RWPE1 (cell line): ENCODE measurements around the gene VTI1A.
"Not testable (repeated sequence)": the region's sequence is repeated elsewhere in the genome, so short reads cannot be mapped to it uniquely, and the experiment has no call there.

Experiments
- CTCF ChIA-PET: fragments of 350-600 bp; sonication (Branson Sonifier 250); formaldehyde crosslinking; extraction: SDS; loops from one replicate; lab custom pipeline; 2021; lab: Yijun Ruan, JAX
- POLR2A ChIA-PET: fragments of 400-600 bp; formaldehyde crosslinking; extraction: SDS; loops from one replicate; lab custom pipeline; 2020; ENCODE audit warnings: antibody characterized with exemption; ENCODE audit not compliant: low non-redundant PET; lab: Yijun Ruan, JAX
- DNase-seq: peaks from one replicate; pipeline ENCODE4 v3.0.0; 2012; ENCODE audit warnings: low spot score
- H3K27ac ChIP-seq: fragments of 450-650 bp; 2 replicates; pipeline ENCODE4 v1.5.1; 2017
- TF ChIP-seq, protein P1 (sequence below): fragments of 450-650 bp; conservative IDR thresholded peaks from 2 replicates; pipeline ENCODE4 v1.5.1; 2017; ENCODE audit warnings: low read depth, mild to moderate bottlenecking

VTI1A gene

DNA sequence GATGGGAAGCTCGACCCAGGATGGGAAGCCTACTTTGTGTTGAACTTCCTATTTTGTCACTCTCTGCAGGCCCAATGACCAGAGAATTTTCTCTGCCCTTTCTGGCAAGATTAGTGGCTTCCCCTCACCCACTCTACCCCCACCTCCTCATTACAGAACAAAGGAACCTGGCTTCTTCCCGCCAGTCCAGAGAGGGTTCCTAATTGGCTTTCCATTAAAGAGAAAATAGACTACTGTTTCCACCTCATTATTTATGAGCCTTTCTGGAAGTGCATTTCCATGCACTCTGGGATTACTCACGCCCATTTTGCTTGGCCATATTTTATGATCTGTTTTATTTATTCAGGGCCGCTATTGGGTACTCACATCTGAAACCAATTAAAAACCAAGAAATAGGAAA is 408.1 kb downstream of the VTI1A start:
- POLR2A ChIA-PET = no interaction called here

GRCh38 chr10:112857493-112857892 is 410.5 kb downstream of the VTI1A start:
- no peak overlapping the region for H3K27ac ChIP-seq
- no peak for DNase-seq
- ChIA-PET POLR2A (no interaction called here), CTCF (no interaction called here)
- TF ChIP-seq, protein P1, sequence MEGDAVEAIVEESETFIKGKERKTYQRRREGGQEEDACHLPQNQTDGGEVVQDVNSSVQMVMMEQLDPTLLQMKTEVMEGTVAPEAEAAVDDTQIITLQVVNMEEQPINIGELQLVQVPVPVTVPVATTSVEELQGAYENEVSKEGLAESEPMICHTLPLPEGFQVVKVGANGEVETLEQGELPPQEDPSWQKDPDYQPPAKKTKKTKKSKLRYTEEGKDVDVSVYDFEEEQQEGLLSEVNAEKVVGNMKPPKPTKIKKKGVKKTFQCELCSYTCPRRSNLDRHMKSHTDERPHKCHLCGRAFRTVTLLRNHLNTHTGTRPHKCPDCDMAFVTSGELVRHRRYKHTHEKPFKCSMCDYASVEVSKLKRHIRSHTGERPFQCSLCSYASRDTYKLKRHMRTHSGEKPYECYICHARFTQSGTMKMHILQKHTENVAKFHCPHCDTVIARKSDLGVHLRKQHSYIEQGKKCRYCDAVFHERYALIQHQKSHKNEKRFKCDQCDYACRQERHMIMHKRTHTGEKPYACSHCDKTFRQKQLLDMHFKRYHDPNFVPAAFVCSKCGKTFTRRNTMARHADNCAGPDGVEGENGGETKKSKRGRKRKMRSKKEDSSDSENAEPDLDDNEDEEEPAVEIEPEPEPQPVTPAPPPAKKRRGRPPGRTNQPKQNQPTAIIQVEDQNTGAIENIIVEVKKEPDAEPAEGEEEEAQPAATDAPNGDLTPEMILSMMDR = no peak

More for the DNA sequence above, 408.1 kb downstream of the VTI1A start:
- TF ChIP-seq, protein P1 = no peak
- no peak overlapping the region for H3K27ac ChIP-seq
- no peak for DNase-seq
- CTCF ChIA-PET = no interaction called here

DNA sequence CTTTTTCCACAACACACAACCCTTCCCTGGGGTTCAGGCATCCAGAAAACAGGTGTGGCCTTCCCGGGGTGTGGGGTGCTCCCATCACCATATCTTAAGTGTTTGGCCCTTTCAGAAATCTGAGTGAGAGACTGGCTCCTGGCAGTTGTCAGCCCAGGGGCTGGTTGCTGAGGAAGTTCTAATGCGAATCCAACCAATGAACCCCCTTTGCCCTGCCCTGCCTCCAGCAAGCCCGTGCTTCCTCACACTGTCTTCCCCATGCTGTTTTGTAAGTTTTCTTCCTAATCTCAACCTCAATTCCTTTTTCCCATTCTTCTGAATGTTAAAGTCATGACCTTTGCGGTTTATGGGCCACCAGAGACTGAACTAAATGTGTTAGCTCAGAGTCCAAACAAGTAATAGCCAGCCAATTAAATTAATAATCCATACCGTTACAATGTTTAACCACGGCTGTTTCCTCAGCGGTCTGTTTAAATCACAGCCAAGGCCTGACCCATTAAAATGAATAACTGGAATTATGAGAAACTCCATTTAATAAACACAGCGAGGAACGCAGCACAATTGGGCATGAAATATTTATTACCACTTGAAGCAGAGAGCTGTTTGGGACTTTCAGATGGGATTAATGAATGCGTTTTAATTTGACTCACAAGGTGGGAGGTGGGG is 412.1 kb downstream of the VTI1A start:
- H3K27ac ChIP-seq = no peak overlapping the region
- POLR2A ChIA-PET = interaction anchor here (0.6 kb wide), 1 partner anchor 201 kb away, joined by 3 read pairs; no protein-coding TSS in a partner anchor
- no peak for DNase-seq
- TF ChIP-seq, protein P1 = no peak
- CTCF ChIA-PET = no interaction called here

- ChIA-PET POLR2A (no interaction called here), CTCF (no interaction called here)
- TF ChIP-seq, protein P1 = no peak
Measured at GRCh38 chr10:112859793-112860192, 412.8 kb downstream of the VTI1A start.

DNA sequence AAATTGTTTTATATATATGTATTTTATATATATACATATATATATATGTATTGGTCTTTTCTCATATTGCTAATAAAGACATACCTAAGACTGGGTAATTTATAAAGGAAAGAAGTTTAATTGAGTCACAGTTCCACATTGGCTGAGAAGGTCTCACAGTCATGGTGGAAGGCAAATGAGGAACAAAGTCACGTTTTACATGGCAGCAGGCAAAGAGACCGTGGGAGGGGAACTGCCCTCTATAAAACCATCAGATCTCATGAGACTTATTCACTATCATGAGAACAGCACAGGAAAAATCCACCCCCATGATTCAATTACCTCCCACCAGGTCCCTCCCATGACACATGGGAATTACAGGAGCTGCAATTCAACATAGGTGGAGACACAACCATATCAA is 416.4 kb downstream of the VTI1A start:
- POLR2A ChIA-PET, DNase-seq, H3K27ac ChIP-seq: not testable (repeated sequence)
- CTCF ChIA-PET = interaction anchor here (1.0 kb wide), 1 partner anchor 11 kb away, joined by 4 read pairs; no protein-coding TSS in a partner anchor

More at GRCh38 chr10:112859793-112860192, 412.8 kb downstream of the VTI1A start:
- no peak overlapping the region for H3K27ac ChIP-seq
- DNase-seq = no peak
